MV-4-11 (cell line): Measurements from ENCODE around the gene ADAMTS12.

Experiments used
- DNase-seq: peaks from one replicate; lab custom pipeline; 2025; lab: John Stamatoyannopoulos, UW

The ADAMTS12 gene

DNA sequence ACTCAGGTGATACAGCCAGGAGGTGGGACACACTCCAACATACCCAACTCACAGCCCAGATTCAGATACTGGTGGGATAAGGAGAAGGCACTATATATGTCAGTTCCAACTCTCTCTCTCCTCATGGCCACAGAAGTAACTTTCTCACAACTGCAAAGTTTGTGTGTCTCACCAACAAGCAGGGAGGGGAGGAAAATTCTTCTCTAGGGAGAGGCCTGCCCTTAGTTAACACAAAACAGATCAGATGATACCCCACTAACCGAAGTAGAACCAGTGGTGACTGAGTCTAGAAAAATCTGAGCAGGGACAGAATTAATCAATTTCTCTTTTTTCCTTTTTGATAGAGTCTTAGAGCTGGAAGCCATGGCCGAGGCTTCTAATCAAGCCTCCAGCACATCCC, 133.1 kb downstream of the ADAMTS12 start:
- no peak for DNase-seq

DNA sequence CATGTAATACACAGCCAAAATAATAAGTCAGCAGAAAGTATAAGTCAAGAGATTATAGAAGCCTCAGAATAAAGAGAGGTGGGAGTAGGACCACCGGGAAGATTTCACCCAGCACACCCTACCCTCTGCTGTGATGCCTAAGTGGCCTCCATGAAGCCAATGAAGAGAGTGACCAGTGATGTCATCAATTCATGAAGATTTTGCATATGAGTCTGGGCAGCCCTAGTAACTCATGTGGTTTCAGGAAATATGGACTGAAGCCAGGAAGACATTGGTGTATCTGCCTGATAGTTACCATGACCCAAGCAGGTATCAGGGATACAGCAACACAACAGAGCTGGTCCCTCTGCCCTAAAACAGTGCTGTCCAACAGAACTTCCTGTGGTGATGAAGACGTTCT, 135.3 kb downstream of the ADAMTS12 start:
- DNase-seq = no peak

- no peak for DNase-seq
These were observed 136.6 kb downstream of the ADAMTS12 start for GRCh38 chr5:33755231-33755630.

DNA sequence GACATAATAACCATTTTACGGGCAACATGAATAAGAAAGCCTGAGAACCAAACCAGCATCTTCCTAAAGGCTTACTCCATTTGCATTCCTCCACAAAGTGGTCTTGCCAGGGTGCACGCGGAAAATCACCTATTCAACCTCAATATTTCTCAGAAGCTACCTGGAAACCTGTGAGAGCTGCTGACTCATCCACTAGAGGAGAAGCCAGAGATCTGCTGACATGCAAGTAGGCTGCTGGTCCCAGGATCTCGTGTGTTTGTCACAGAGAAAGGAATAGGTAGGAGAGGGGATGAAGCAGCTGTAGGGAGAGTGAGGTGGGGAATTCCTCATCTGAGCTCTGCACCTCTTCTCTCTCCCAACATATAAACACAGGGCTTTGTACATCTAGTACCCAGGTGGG, 138.1 kb downstream of the ADAMTS12 start:
- DNase-seq = no peak

DNA sequence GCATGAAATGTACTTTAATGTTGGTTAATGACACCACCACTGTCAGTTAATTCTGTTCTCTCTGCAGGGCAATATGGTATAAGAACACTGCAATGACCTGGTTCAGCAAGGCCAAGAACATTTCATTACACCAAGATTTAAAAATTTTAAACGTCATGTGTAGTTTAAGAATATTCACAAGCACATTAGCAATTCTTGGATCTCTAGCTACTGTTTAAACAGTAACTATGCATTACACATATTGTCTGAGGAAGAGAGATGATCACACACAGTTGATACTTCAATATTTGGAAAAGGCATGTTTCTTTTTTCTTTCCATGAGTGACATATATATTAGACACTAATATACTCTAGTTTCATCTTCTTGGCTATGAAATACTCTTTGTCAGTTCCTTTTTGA, 143.0 kb downstream of the ADAMTS12 start:
- DNase-seq = no peak

DNA sequence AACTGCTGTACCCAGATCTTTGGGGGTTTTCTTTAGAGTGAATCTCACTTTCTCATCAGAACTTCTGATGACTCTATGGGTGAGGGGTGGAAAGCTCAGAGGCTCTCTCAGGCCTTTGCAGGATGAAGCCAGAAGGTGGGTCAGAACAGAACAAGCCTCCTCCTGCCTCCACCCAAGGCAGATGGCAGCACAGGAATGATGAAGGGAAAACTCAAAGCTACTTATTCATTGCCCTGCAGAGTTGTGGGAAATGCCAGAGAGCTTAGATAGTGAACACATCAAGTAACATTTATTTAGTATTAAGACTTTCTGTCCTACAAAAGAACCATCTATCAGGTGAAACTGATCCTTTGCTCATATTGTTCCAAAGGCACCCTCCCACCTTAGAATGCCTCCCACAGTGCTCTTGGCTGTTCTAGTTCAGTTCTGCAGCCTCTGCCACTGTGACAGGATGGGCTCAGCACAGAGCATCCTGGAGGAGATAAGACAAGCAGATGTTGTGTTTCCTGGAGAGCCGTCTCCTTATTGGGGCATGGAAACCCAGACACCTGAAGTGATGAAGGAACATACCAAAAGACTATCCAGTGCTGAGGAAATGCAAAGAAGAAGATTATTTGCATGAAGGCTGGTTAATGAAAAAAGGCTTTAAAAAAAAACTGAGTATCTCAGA, 146.6 kb downstream of the ADAMTS12 start:
- DNase-seq = no peak

- no peak for DNase-seq
These were observed 148.7 kb downstream of the ADAMTS12 start for GRCh38 chr5:33743099-33743498.

- DNase-seq = no peak
These were observed 149.6 kb downstream of the ADAMTS12 start for GRCh38 chr5:33742181-33742580.

- DNase-seq = no peak
These were observed 152.8 kb downstream of the ADAMTS12 start for GRCh38 chr5:33738967-33739366.

DNA sequence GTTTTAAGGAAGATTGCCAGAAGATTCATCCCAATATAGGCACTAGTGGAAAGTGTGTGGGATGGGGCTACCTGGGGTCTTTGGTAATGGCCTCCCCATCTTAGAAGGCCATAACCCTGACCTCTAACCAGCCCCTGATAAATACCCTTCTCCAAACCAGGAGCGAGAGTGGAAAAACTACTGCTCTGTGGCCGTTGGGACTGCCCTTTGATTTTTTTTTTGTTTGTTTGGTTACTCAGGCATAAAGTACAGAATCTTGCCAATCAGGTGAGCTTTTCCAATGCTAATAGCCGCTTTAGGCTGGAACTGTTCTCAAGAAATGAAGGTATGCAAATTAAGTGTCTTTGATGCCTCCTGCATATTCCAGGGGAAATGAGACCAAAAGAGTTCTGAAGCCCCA, 153.7 kb downstream of the ADAMTS12 start:
- DNase-seq = no peak

DNA sequence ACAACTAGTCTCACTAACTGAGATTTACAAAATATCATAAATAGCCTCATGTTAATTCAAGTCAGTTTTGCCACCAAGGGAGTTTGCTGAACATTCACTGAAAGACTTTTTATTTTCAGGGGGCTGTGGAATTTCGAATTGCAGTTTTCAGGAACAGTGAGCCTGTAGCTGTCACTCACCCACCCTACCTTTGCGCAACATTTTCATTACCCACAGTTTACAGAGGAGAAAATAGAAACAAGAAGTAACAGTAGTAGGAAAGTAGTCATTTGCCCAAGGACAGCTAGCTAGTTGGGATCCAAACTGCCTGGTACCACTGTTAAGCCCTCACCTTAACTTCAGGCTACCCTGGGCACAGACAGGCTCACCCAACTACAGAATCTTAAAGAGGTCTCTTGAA, 154.1 kb downstream of the ADAMTS12 start:
- peak; percentile 39 for DNase-seq

DNA sequence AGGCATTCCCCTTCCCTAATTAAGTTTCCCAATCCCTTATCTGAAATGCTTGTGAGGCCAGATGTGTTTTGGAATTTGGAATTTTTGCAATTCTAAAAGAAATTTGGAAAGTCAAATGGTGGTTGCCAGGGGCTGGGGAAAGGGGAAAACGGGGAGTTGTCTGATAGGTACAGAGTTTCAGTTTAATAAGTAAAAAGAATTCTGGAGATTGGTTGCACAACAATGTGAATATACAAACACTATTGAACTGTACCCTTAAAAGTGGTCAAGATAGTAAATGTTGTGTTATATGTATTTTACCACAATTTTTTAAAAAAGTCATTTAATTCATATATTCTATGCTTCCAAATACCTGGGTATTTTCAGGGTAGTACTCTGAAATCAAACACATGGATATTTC, 154.5 kb downstream of the ADAMTS12 start:
- DNase-seq = no peak

DNA sequence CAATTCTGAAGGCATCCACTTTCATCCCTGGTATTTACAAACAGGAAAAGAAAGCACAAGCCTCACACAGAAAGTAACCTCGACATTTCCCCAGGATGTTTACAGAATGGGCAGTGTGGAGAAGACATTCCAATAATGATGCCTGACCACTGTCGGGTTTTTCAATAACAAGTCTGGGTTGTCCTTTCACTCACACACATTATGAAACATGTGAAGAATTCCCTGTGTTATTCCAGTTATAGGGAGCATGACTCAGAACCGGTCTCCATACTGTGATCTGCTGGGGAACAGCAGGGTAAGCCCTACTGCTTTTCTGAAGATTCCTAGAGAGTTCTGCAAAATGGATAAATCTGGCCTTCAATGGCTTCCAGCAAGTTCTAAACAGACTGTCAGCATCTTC, 155.3 kb downstream of the ADAMTS12 start:
- no peak for DNase-seq

DNA sequence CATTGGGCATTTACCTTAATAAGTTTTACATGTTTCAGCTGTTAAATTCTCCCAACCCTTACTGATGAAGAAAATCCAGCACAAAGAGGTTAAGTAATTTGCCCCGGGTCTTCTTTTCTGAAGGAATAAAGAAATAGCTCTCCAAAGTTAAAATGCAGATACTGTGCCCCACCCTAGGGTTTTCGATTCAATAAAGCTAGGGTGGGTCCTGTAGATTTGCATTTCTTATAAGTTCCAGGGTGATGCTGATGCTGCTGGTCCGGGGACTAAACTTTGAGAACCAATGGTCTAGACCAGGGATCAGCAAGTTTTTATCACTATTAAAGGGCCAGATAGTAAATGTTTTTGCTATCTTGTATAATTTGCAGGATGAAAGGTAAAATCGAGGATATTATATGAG, 156.7 kb downstream of the ADAMTS12 start:
- no peak for DNase-seq

GRCh38 chr5:33734537-33734936, 157.3 kb downstream of the ADAMTS12 start:
- DNase-seq = no peak

DNA sequence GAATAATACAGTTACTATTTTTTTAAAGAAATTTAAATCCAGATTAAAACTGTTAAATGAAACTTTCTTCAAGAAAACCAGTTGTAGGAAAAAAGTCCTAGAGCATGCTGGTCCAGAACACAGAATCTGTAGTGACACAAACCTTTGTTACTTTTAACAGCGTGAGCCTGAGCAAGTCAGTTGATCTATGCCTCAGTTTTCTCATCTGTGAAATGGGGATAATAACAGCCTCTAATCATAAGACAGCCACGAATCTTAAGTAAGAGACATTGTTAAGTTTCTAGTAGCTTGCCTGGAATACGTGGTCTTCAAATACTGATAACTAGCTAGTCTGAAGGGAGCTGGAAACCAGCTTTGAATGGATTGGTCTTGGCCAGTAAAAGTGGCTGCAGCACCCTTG, 158.6 kb downstream of the ADAMTS12 start:
- no peak for DNase-seq

DNA sequence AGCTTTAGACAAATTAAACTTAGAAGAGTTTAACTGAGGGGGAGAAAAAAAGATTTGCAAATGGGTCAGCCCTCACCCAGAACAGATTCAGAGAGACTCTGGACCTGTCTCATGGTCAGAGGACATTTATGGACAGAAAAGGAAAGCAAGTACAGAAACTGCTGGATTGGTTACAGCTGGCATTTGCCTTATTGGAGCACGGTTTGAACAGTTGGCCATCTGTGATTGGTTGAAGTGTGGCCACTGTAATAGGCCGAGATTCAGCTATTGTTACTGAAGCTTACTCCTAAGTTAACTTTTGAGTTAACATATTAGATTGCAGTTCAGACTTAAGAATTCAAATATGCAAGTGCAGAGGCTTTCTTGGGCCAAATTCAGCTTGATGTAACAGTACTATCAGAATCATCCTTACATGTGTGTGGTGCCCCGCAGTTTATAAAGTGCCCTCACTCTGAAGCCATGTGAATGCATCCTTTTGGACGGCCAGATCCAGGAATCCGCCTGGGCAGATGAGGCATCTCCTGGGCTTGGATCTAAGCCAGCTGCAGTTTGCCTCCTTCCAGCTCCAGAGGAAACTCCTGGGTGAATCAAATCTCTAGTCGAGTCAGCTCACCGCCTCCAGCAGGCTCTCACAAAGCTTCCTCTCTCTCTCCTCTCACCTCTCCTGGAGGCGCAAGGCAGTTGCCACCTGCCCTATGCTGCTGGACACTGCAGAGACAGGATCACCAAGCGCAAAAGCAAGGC, 165.2 kb downstream of the ADAMTS12 start:
- DNase-seq = no peak

DNA sequence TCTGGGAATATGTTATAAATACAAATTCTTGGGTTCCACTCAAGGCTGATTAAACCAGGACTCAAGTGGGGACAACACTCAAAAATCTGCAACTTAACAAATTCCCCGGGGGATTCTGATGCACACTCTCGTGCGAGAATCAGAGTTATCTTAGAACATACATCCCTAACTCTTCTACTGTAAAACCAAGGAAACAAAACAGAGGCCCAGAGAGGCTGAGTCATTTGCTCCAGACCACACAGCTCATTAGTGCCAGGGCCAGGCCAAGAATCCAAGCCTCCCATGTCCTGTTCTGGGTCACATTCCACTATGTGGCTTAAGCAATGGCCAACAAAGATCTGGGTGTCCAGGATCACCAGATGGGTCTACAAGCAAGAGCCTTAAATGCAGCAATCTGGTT, 166.0 kb downstream of the ADAMTS12 start:
- no peak for DNase-seq

GRCh38 chr5:33721491-33722200, 170.1 kb downstream of the ADAMTS12 start:
- no peak for DNase-seq

DNA sequence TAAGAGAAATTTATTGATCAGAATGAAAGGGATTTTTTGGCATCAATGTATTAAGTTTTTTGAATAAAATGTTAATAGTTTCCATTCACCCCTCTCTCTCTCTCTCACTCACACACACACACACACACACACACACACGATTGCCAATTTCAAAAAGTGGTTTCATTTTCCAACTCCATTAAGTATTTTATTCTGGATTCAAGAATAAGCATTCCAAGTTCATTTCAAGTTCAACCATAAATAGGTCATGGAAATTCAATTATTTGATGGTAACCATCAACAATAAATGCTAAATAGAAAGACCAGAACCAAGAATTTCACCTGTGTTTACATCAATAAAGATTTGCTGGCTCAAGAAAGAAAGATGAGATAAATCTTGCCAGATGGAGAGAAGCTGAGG, 171.6 kb downstream of the ADAMTS12 start:
- DNase-seq = no peak

DNA sequence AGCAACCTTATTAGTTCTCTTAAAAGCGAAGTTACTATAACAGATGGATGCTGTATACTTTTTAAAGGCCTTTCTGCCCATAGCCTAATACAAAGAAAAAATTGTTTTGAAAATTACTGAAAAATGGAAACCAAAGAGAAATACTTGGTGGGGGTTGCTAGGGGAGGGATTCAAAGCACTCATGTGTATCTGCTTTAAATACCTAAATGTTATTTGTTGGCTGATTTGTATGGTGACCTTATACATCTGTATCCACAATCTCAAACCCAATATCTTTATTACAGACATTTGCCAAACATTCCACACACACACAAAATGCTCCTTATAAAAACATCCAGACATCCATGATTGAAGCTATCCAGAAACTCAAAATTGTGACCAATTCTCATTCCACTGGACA, 172.0 kb downstream of the ADAMTS12 start:
- DNase-seq = no peak

DNA sequence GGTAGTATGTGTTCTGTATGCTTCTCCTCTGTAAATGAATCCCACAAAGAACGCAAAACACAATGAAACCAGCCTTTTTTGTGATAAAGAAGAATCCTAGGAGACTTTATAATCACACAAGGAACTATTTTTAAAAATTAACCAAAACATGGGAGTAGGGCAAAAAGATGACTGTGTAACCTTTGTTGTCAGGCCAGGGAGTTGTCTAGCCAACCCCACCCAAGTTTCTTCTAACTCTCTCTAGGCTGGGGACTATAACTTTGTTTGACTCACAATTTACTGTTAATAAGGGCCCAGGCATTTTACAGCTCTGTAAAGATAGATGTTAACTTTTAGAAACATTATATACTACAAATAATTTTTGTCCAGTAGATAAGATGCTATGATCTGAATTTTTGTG, 176.1 kb downstream of the ADAMTS12 start:
- DNase-seq = no peak

DNA sequence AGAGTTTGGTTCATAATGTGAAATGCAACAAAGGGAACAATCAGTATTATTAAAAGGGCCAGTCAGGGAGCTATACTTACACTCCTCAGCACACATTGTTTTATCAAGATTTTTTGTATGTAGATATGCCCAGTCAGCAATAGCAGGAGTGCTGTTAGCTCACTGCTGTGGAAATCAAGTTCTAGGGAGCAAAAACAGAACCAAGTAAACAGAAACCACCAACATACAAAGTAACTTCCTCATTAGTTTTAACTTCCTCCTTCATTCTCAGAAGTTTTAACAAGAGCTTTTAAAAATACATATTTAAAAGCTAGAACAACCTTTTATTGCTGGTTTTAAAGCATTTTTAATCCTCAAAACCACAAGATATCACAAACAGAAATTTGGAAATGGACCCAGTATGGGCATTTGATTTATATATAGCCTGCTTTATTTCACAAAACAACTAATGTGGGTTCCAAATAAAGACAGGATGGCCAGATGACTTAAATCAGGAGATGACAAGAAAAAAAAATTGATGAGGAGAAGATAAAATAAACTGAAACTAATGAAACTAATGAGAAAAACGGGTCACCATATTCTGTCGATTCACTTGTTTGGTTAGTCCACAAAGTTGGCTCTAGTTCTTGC, 178.5 kb downstream of the ADAMTS12 start:
- peak; percentile 87 for DNase-seq
